Hepatic stellate cell (primary cell): ENCODE data around the gene NUP214.
"Not testable (repeated sequence)": the region's sequence is repeated elsewhere in the genome, so short reads cannot be mapped to it uniquely, and the experiment has no call there.

ENCODE experiments used
- DNase-seq: peaks from one replicate; pipeline ENCODE4 v3.0.0; 2011; ENCODE audit warnings: low spot score

The NUP214 gene

DNA sequence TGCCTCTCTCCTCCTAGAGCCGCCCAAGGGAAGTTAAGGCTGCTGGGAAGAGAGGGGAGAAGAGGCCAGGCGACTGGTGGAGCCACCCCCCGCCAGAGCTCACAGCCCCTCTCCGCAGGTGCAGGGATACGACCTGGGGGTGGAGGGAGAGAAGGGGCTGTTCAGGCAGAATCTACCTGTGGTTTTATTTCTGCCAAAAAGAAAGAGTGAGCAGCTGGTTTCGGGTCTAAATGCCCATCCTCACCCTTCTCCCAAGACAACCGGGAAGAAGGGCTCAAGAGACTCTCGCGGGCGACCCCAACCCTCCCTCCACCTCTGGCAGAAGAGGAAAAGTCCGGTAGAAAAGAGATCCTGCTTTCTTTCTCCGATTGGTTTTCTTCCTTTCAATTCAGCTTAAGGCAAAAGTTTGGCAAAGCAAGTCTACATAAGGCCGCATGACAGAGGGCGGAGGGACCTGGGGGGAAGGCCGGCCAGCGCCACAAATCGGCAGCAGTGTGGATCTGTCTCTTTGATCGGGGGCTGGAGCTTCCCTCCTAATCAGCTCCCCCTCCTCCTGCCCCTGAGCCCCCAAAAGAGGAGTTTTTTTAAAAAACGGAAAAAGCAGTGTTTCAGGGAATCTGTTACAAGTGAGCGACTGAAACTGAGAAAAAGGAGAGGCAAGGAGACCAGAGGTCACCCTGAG, 134.7 kb downstream of the NUP214 start:
- no peak for DNase-seq

DNA sequence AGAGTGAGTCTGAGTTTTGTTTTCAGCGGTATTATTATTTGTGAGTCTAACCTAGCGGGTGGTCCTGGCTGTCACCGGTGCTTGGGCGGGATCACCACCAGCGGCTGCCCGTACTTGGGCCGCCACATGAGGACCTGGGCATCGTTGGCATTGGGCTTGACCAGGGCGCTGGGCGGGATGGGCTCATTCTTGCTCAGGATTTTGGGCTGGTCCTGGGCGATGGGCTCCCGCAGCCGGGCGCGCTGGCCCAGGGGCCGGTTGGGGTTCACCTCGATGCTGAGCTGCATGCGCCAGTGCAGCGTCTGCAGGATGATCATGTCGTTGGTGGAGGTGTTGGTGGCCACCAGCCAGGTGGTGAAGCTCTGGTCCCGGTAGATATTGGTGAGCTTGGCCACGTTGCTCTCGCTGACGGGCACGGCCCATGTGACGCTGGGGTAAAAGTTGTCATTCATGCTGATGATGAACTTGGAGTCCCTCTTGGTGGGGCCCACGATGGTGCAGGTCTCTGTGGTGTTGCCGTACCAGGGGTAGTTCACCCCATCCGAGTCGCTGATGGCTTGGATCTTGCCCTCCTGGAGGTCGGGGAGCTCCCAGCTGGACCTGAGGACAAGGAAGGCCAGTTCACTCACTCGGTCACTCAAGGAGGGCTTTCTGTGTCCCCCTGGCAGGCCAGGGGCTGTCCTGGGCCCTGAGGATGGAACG, 135.5 kb downstream of the NUP214 start:
- DNase-seq = no peak

DNA sequence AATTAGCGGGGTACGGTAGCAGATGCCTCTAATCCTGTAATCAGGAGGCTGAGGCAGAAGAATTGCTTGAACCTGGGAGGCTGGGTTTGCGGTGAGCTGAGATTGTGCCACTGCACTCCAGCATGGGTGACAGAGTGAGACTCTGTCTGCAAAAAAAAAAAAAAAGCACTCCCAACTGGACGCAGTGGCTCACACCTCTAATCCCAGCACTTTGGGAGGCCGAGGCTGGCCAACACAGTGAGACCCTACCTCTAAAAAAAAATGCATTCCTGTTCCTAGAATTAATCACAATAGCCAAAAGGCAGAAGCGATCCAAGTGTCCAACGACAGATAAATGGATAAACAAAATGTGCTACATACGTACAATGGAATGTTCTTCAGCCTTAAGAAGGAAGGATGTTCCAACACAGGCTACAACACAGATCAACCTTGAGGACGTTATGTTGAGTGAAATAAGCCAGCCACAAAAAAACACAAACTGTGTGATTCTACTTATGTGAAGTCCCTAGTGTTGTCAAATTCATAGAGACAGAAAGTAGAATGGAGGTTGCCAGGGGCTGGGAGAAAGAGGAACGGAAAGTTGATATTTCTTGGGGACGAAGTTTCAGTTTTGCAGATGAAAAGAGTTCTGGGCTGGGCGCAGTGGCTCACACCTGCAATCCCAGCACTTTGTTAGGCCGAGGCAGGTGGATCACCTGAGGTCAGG, 137.1 kb downstream of the NUP214 start:
- no peak for DNase-seq

DNA sequence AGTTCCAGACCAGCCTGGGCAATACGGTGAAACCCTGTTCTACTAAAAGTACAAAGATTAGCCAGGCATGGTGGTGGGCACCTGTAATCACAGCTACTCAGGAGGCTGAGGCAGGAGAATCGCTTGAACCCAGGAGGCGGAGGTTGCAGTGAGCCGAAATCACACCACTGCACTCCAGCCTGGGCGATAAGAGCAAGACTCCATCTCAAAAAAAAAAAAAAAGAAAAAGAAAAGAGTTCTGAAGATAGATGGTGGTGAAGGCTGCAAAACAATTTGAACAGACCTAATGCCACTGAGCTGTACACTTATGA, 137.6 kb downstream of the NUP214 start:
- DNase-seq = not testable (repeated sequence)

DNA sequence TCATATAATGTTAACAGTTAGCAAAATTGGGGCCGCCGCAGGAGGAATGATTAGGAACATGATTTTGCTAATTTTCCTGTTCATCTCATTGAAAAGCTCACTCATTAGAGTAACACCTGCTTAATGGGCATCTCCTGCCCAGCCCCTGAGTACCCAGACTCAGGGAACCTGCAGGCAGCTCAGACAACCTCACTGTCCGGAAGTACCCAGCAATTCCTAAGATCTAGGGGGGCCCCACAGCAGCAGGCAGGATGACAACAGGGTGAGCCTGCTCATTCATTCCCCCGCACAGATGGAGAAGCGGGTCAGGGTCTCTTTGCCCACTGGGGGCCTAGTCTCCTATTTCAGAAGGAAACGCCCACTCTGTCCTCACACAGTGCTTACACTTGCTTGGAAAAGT, 138.3 kb downstream of the NUP214 start:
- DNase-seq = no peak

DNA sequence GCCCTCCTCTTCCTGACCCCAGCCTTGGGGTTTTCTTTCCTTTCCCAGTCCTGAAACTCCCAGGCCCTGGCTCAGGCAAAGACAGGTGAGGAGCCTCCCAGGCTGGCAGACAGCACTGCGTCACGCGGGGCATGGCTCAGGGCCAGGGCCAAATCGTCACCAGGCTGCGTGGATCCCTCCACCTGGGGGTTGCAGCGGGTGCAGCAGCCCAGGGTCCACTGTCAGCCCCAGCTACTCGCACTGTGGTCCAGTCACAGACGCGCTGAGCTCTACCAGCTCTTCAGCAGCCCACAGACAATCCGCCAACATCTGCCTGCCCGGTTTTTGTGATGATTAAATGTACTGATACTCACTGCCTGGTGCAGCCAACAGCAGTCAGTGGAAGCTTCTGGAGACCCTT, 138.8 kb downstream of the NUP214 start:
- DNase-seq = no peak

DNA sequence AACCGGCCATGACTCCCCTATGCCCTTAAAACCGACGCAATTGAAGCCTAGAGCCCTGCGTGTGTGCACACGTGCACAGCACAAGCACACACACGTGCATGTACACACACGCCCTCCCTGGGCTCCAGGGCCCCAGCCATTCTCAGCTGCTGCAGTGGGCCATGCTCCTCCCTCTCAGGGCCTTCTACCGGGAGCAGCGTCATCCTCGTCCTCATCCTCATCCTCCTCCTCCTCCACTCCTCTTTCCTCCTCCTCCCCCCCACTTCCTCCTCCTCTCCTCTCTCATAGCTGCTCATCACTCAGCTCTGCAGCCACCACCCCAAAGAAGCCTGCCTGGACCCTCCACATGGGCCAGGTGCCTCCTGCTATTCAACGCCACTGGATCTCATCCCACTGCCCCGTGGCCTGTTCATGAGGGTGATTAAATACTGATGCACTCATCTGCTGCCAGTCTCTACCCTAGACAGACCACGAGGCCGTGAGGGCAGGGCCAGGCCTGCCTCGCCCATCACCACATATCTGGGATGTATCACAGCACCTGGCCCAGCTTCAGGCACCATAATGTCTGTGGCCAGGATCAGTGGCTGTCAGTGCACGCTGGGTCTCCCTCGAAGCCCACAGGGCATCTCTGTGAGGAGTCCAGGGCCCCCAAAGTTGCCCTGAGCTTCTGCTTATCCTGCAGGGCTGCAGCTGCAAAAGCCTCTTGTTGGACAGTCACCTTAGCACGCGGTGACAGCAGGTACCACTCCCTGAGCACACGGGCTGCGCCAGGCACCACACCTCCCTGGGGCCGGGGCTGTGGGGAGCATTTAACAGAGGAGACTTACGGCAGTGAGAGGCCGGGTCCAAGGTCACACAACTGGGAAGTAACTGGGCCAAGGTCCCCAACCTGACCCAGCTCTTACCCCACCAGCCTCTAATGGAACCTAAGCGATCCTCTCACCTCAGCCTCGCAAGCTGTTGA, 141.2 kb downstream of the NUP214 start:
- no peak for DNase-seq

DNA sequence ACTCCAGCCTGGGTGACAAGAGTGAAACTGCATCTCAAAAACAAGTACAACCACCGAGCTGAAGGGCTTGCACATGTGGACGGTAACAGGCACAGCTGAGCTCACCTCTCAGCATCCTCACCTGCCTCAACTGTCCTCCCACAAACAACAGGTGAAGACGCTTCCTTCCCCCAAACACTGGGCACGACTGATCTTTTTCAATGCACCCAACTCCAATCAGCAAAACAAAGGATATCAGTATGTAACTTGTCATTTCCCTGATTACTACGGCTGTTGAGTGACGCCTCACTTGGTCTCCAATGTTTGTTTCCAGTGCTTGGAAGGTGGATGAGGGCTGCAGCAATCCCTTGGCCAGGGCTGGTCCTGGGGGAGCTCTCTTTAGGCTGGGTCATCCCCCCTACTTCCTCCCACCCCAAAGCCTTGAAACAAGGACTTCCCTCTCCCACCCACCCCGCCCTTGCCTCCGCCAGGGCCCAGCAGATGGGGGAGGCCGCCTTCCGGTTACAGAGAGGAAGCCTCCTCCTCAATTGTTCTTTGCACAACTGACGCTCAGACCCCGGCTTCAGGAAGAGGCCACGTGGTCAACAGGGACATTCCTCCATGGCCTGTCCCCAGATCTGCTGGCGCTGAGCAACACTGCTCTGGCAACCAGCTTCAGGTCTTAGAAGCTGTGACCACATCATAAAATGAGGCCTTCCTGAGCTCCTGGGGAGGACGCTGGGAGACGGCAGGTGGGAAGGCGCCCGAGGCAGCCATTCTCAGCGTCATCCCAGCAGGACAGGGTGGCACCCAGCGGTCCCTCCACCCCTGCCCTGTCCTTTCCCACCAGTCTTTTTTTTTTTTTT, 145.0 kb downstream of the NUP214 start:
- DNase-seq = no peak

DNA sequence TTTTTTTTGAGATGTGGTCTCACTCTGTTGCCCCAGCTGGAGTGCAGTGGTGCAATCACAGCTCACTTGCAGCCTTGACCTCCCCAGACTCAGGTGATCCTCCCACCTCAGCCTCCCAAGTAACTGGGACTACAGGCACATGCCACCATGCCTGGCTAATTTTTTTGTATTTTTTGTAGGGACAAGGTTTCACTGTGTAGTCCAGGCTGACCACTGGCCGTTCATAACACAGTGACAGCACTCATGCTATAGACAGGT, 145.6 kb downstream of the NUP214 start:
- DNase-seq = not testable (repeated sequence)

DNA sequence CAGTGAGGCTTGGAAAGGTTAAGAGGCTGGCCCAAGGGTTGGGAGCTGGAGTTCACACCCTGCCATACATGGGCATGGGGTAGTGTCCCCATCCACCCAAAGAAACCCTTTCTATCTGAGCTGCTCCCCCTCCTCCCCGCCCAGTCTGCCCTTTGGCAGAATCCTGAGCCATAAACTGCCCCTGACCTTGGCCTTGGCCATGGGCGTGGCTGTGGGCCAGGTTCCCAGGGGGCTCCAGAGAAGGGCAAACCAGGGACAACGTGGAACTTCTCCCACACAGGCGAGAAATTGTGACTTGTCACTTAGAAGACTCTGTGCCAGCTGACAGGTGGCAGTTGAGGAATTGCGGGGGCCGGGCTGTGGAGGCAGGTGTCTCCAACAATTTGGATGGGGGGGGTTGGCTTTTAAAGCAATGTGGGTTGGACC, 146.1 kb downstream of the NUP214 start:
- DNase-seq = no peak

DNA sequence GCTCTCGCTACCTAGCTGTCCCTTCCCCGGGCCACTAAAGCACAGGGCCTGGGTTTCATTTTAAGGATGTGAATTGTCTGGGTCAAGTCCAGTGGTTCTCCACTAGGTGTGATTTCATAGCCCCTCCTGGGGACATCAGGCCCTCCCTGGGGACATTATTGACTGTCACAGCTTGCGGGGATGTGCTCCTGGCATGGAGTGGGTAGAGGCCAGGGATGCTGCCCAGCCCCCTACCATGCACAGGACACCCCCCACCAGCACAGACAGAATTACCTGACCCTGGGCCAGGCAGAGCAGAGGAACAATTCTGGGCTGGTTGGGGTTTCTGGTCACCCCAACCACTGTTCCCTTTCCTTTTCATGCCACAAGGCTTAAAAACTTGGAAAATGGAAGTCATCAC, 146.8 kb downstream of the NUP214 start:
- no peak for DNase-seq

DNA sequence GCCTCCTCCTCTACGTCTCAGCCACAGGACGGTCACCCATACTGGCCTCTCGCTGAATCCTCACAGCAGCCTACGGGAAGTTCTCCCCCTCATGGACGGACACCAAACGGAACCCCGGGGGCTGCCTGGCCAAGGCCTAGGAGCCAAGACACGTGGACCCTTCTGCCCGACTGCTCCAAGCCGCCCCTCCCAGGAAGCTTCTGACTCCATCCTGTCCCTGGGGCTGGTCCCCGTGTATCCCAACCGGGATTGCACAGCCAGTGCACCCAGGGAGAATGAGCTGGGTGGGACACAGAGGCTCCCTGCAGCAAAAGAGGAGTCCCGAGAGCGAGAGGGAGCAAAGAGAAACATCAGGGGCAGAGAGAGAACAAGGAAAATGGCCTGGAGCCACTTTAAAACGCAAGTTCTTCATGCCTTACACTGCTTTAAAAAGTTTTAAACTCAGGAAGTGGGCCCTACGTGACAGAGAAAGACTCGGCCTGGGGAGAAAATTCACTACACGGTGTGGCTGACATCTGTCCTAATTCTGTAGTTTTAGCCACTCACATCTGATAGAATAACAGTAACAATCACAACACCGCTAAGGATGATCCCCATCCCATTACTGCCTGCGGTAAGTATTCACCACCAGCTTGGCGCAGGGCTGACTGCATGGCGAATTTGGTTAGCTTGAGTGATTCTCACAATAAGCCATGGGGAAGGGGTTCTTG, 147.9 kb downstream of the NUP214 start:
- no peak for DNase-seq

DNA sequence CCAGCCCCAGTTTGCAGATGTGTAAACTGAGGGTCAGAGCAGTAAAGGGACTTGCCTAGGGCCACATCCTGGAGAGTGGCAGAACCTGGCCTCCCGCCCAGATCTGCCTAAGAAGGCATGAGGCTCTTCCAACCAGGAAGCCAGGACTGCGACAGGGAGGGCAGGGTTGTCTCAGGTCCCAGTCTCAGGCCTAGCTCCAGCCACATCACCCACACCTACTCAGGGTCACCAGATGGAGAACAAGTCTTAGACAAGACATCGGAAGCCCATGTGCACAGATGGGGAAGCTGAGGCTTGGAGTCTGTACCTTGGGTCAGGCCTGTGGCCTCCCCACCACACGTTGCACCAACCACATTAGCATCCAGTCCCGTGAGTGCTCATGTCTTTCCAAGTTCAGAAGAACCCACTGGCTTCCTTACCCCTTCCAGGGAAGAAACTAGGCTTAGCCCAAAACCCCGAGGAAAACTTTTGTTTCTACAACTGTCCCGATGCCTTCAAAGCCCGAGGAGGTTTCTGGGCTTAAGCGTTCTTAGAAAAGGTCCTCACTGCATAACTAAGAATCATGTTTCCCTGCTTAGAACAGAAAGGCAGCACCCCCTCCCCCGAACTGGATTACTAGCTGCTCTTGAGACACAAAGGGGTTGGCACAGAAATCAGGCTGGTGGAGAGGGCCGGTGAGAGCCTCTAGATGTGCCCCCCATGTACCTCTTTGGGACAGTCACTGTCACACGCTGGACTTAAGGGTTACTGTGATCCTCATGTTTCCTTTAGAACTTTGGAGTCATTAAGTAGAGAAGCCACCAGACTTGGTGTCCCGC, 148.7 kb downstream of the NUP214 start:
- DNase-seq = no peak

DNA sequence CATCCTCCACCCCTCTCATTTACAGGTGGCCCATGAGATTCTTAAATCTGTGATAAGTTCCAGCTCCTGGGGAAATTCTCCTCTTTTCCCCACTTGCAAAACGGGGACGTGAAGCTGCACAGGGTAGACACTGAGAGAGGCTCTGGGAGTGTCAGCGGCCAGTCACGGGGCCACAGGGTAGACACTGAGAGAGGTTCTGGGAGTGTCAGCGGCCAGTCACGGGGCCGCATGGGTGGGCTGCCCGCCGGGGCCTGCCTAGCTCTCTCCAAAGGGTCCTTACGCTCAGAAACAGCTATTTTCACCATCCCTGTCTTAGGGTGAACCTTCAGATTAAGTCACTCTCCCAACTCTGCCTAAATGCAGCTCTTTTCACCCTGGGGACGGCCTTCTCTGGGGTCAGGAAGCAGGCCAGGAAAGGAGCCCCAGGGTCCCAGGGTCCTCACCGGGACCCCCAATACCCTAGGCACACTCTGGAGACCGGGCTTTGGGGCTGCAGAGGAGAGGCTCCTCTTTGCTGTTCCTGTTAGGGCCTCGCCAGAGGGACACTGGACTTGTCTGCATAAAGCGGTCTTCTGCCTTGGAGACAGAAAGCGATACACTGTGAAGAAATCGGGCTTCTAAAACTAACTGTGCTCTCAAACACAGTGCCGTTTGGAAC, 149.4 kb downstream of the NUP214 start:
- DNase-seq = no peak

DNA sequence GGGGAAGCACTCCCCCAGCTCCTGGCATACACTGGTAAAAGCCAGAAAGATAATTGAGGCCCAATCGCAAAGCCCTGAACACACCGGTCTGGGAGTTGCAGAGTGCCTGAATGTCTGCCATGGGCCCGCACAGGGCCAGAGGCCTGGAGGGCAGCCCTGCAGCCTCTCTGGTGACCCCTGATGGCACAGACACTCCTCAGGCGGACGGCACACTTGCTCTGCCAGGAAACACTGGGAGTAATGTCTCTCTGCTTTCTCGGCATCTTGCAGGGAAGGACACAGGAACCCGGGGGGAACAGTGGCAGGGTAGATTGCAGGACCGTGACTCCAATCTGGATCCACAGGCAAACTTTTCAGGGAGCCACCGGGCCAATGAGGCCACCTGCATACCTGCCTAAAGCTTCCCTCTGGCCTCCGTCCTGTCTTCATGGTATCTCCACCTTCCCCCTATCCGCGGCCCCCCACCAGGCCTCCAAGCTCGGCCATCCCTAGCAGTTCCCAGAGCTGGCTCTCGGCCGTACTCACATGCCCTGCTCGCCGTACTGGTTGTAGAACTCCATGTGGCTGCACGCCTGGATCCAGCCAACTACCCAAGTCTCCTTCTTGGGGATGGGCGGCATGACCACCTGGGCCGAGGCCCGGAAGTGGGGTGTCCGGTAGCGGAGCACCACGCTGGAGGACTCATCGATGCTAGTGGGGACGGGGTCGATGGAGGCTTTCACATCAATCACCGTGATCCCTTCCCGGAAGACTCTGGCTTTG, 150.1 kb downstream of the NUP214 start:
- DNase-seq = no peak

DNA sequence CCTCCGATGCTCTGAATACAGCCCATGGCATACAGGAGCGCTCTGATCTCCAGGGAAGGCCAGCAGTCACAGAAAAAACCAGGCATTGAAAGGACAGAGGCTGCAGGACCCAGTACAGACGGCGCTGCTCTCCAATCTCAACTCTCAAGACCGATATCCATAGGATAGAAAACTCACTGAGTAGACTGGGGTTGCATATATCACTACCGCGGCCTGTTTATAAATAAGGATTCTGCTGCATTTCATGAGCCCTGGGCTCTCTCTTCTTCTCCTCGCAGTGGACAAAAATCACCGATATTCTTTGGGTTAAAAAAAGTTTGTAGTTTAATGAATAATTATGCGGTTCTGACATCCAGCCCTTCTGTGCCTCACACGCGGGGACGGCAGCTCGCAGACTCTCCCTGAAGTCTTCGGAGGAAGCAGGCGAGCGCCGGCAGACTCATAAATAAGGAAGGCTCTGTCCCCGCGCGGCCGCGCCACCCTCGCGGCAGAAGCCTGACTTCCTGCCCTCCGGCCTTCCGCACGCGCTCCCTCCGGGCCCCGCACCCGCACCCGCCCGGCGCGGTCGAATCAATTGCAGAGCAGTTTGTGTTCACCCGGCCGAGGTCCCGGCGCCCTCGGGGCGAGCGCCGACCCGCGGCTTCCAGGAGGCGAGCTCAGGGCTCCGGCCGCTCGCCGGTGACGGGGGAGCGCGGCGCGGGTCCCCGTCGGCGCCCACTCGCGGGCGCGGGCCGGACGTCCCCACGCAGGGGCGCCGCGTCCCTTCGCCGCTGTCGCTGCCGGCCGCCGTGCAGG, 150.9 kb downstream of the NUP214 start, which contains the start of gene FAM78A:
Gene FAM78A, minus strand, starts transcription at position 417 of the 795 bp plus-strand sequence. Its CDS starts 331 bp downstream, at position 86.
- DNase-seq = peak; percentile 31

DNA sequence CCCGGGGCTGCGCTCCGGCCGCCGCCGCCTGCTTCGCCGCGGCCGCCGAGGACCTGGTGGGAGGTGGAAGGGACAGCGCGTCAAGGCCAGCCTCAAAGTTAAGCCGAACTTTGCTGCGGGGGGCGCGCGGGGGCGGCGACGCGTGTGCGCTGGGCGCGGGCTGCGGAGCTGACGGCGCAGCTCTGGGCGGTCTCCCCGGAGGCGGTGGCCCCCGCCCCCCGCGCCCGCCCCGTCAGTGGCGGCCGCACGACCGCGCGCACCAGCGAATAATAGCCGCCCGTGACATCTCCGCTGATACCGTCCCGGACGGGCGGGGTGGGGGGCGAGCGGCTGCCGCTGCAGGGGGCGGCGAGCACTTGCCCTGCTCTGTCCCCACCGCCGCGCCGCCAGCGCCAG, 151.5 kb downstream of the NUP214 start:
- no peak for DNase-seq
